ENCODE results near the gene SRXN1. TPM values are rescaled to one million over a fixed set of nuclear protein-coding genes. Genes with fewer than 3 reads are reported as not detected.

The SRXN1 gene
- total and polyA plus RNA-seq, 2 donors (not counting 1 experiment from before 2014, with no cell fraction given), result 50.5 to 91.2 TPM

DNA sequence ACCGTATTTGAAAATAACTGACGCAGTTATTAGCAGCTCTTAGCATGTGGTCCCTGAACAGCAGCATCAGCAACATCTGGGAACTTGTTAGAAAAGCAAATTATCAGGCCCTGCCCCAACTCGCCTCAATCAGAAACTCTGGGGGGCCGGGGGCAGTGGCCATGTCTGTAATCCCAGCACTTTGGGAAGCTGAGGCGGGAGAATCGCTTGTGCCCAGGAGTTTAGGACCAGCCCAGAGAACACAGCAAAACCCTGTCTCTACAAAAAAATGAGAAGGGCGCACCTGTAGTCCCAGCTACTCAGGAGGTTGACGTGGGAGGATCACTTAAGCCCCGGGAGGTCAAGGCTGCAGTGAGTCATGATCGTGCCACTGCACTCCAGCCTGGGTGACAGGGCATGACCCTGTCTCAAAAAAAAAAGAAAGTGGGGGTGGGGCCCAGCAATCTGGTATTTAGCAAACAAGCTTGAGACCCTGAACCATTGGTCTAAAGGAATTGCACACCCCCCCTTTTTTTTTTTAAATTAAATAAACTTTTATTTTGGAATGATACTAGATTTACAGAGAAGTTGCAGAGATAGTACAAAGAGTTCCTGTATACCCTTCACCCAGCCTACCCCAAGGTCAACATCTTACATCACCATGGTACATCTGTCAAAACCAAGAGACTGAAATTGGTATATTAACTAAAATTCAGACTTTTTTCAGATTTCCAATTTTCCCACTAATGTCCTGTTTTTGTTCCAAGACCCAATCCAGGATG lies 6.7 kb downstream of the SRXN1 start:
- peaks cover 17% of the 10 kb centered on the region for H3K79me2 ChIP-seq (ENCODE audit: control insufficient read depth, insufficient read depth, low read length)
- no peaks in the 10 kb centered on the region for H3K9me3 ChIP-seq (ENCODE audit: control insufficient read depth, insufficient read depth, low read depth, low read length)
- no peaks in the 10 kb centered on the region for H4K20me1 ChIP-seq (ENCODE audit: control insufficient read depth, extremely low read depth, insufficient read depth, low read length)
- H3K4me1 ChIP-seq (ENCODE audit: control insufficient read depth, extremely low read depth, insufficient read depth, low read length), result no peaks in the 10 kb centered on the region
- H3K4me2 ChIP-seq (ENCODE audit: extremely low read depth, insufficient read depth, low read length), result no peak overlapping the region
- no peak for DNase-seq (ENCODE audit: low read depth in 2 of 2)
- no peak overlapping the region for H3K9ac ChIP-seq (ENCODE audit: insufficient read depth, low read length)
- no peak overlapping the region for H3K4me3 ChIP-seq (replicated peaks in 1 of 4; ENCODE audit: control extremely low read depth in 1 of 4, insufficient read depth in 1 of 4, low read depth in 3 of 4, low read length in 4 of 4)
- no peaks in the 10 kb centered on the region for H3K27me3 ChIP-seq (ENCODE audit: control insufficient read depth, insufficient read depth, low read length)
- no peak overlapping the region for H2AFZ ChIP-seq (ENCODE audit: low read length)
- H3K36me3 ChIP-seq (ENCODE audit: control insufficient read depth, insufficient read depth, low read length), result peaks cover 24% of the 10 kb centered on the region
- H3K27ac ChIP-seq (ENCODE audit: insufficient read depth, low read length), result no peak overlapping the region
- TF ChIP-seq EZH2 (IDR thresholded peaks at IDR 0.05; ENCODE audit: low read length, missing control alignments), result no peak
- TF ChIP-seq, protein P1, sequence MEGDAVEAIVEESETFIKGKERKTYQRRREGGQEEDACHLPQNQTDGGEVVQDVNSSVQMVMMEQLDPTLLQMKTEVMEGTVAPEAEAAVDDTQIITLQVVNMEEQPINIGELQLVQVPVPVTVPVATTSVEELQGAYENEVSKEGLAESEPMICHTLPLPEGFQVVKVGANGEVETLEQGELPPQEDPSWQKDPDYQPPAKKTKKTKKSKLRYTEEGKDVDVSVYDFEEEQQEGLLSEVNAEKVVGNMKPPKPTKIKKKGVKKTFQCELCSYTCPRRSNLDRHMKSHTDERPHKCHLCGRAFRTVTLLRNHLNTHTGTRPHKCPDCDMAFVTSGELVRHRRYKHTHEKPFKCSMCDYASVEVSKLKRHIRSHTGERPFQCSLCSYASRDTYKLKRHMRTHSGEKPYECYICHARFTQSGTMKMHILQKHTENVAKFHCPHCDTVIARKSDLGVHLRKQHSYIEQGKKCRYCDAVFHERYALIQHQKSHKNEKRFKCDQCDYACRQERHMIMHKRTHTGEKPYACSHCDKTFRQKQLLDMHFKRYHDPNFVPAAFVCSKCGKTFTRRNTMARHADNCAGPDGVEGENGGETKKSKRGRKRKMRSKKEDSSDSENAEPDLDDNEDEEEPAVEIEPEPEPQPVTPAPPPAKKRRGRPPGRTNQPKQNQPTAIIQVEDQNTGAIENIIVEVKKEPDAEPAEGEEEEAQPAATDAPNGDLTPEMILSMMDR (conservative IDR thresholded peaks at IDR 0.05 in 1 of 2, IDR thresholded peaks at IDR 0.05 in 1 of 2; ENCODE audit: low read depth in 1 of 2, low read length in 2 of 2), result no peak

DNA sequence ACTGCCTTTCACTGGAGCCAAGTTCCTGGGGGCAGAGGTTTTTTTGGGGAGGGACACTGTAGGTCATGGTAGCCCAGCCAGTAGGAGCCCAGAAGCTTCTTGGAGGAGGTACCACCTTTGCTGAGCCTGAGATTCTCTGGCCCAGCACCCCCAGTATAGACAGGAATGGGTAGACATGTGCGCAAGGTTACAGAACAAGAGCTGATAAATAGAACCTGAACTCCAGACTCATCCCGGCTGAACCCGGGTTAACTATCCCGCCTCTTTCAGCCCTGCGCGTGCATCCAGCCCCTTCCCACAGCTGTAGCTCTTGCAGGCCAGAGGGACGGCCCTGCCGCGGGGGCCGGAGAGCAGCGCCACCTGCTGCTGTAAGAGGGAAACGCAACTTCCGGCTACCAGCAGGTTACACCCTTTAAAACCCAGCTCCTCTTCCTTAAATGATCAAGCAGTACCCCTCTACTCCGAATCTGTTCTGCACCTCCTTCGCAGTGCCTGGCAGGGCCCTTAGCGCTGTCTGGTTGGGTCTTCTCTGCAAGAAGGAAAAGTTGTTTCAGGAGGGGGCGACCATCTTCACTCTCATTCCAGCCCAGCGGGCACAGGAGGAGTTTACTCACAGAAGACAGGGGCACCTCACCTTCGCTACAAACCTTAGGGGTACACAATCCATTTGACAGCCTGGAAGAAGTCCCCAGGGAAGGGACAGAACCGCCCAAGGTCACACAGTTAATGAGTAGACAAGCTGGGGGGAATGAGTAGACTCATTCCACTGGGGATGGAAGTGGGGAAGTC lies 7.5 kb downstream of the SRXN1 start:
- Histone ChIP-seq H3K4me3 (replicated peaks in 1 of 4; ENCODE audit: control extremely low read depth in 1 of 4, insufficient read depth in 1 of 4, low read depth in 3 of 4, low read length in 4 of 4) (no peak overlapping the region), H3K27me3 (ENCODE audit: control insufficient read depth, insufficient read depth, low read length) (no peaks in the 10 kb centered on the region), H3K79me2 (ENCODE audit: control insufficient read depth, insufficient read depth, low read length) (peaks cover 9% of the 10 kb centered on the region), H3K27ac (ENCODE audit: insufficient read depth, low read length) (no peak overlapping the region), H3K9ac (ENCODE audit: insufficient read depth, low read length) (no peak overlapping the region), H3K4me1 (ENCODE audit: control insufficient read depth, extremely low read depth, insufficient read depth, low read length) (no peaks in the 10 kb centered on the region), H3K9me3 (ENCODE audit: control insufficient read depth, insufficient read depth, low read depth, low read length) (no peaks in the 10 kb centered on the region), H3K36me3 (ENCODE audit: control insufficient read depth, insufficient read depth, low read length) (peaks cover 22% of the 10 kb centered on the region), H2AFZ (ENCODE audit: low read length) (no peak overlapping the region), H4K20me1 (ENCODE audit: control insufficient read depth, extremely low read depth, insufficient read depth, low read length) (no peaks in the 10 kb centered on the region), H3K4me2 (ENCODE audit: extremely low read depth, insufficient read depth, low read length) (no peak overlapping the region)
- TF ChIP-seq, protein P1 (conservative IDR thresholded peaks at IDR 0.05 in 1 of 2, IDR thresholded peaks at IDR 0.05 in 1 of 2; ENCODE audit: low read depth in 1 of 2, low read length in 2 of 2), result peak; percentile 91 to 93
- no peak for TF ChIP-seq EZH2 (IDR thresholded peaks at IDR 0.05; ENCODE audit: low read length, missing control alignments)
- peak; percentile 47 to 60 for DNase-seq (ENCODE audit: low read depth in 2 of 2)

DNA sequence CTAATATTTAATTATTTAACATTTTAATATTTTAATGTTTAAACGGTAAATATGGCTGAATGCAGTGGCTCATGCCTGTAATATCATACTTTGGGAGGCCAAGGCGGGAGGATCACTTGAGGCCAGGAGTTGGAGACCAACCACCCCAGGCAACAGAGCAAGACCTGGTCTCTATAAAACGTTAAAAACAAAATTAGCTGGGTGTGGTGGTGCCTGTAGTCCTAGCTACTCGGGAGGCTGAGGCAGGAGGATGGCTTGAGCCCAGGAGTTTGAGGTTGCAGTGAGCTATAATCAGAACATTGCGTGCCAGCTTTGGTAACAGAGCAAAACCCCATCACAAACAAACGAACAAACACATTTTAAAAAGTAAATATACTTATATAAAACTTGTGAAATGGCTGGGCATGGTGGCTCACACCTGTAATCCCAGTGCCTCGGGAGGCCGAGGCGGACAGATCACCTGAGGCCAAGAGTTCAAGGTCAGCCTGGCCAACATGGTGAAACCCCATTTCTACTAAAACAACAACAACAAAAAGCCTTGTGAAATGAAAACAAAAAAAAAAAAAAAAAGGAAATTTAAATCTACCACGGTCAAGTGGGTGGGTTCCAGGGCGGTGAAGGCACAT lies 8.2 kb downstream of the SRXN1 start:
- H3K9ac ChIP-seq (ENCODE audit: insufficient read depth, low read length), result no peak overlapping the region
- peaks cover 5% of the 10 kb centered on the region for H3K79me2 ChIP-seq (ENCODE audit: control insufficient read depth, insufficient read depth, low read length)
- no peaks in the 10 kb centered on the region for H3K9me3 ChIP-seq (ENCODE audit: control insufficient read depth, insufficient read depth, low read depth, low read length)
- no peak for DNase-seq (ENCODE audit: low read depth in 2 of 2)
- no peak overlapping the region for H3K4me2 ChIP-seq (ENCODE audit: extremely low read depth, insufficient read depth, low read length)
- H2AFZ ChIP-seq (ENCODE audit: low read length), result no peak overlapping the region
- no peaks in the 10 kb centered on the region for H4K20me1 ChIP-seq (ENCODE audit: control insufficient read depth, extremely low read depth, insufficient read depth, low read length)
- TF ChIP-seq, protein P1 (conservative IDR thresholded peaks at IDR 0.05 in 1 of 2, IDR thresholded peaks at IDR 0.05 in 1 of 2; ENCODE audit: low read depth in 1 of 2, low read length in 2 of 2), result no peak
- TF ChIP-seq EZH2 (IDR thresholded peaks at IDR 0.05; ENCODE audit: low read length, missing control alignments), result no peak
- H3K27ac ChIP-seq (ENCODE audit: insufficient read depth, low read length), result no peak overlapping the region
- no peaks in the 10 kb centered on the region for H3K27me3 ChIP-seq (ENCODE audit: control insufficient read depth, insufficient read depth, low read length)
- H3K4me1 ChIP-seq (ENCODE audit: control insufficient read depth, extremely low read depth, insufficient read depth, low read length), result no peaks in the 10 kb centered on the region
- H3K4me3 ChIP-seq (replicated peaks in 1 of 4; ENCODE audit: control extremely low read depth in 1 of 4, insufficient read depth in 1 of 4, low read depth in 3 of 4, low read length in 4 of 4), result no peak overlapping the region
- peaks cover 16% of the 10 kb centered on the region for H3K36me3 ChIP-seq (ENCODE audit: control insufficient read depth, insufficient read depth, low read length)
